SK-N-SH treated with all-trans-retinoic acid at 6 μM for 48 hours (cell line): ENCODE results near the gene TMEM208.

ENCODE experiments used
- ARNTL ChIP-seq: fragments of 450-650 bp; formaldehyde crosslinking; IDR thresholded peaks from 2 replicates; pipeline ENCODE4 v1.5.0; 2020; ENCODE audit warnings: low read depth, mild to moderate bottlenecking, moderate library complexity, borderline replicate concordance
- BACH2 ChIP-seq: fragments of 250-450 bp; sonication (Bioruptor Pico); IDR thresholded peaks from 2 replicates; pipeline ENCODE4 v1.9.0; 2021; ENCODE audit warnings: mild to moderate bottlenecking, borderline replicate concordance
- CSRNP3 ChIP-seq: fragments of 250-450 bp; sonication (Bioruptor Pico); IDR thresholded peaks from 2 replicates; pipeline ENCODE4 v1.5.1; 2021; ENCODE audit warnings: mild to moderate bottlenecking, moderate library complexity
- ESRRG ChIP-seq: fragments of 250-450 bp; sonication (Bioruptor Pico); IDR thresholded peaks from 2 replicates; pipeline ENCODE4 v1.6.1; 2021; ENCODE audit warnings: mild to moderate bottlenecking
- OSR1 ChIP-seq: fragments of 250-450 bp; sonication (Bioruptor Pico); IDR thresholded peaks from 2 replicates; pipeline ENCODE4 v1.8.0; 2022; ENCODE audit warnings: moderate library complexity, mild to moderate bottlenecking, inconsistent platforms
- SNAI2 ChIP-seq: fragments of 250-450 bp; sonication (Bioruptor Pico); IDR thresholded peaks from 2 replicates; pipeline ENCODE4 v1.5.0; 2020; ENCODE audit warnings: mild to moderate bottlenecking, moderate library complexity
- ZNF8 ChIP-seq: fragments of 450-650 bp; formaldehyde crosslinking; IDR thresholded peaks from 2 replicates; pipeline ENCODE4 v1.5.0; 2020; ENCODE audit warnings: mild to moderate bottlenecking, moderate library complexity
- TF ChIP-seq, protein P1 (sequence below): fragments of 250-450 bp; sonication (Bioruptor Pico); IDR thresholded peaks from 2 replicates; pipeline ENCODE4 v1.5.1; 2020; ENCODE audit warnings: low read depth, mild to moderate bottlenecking, moderate library complexity

DNA sequence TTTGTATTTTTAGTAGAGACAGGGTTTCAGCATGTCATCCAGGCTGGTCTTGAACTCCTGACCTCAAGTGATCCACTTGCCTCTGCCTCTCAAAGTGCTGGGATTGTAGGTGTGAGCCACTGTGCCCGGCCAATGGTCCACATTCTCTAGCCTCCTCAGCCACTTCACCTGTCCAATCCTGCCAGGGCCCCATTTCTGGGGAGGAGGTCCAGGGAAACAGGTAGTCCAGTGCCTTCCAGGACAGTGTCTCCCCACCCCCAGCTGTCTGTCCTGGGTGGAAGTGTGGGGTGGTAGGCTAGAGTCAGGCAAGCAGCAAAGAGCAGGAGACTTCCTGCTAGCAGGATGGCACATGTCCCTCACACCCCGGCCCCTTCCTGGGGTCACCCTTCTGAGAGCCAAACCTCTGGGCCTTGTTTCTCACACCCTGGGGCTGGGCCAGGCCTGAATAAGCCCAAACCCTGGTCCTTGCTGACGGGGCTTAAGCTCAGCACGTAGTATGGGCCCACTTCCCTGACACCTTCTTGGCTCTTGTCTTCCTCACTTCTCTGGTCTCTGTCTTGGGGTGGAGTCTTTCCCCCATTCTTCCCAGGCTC lies 15.3 kb downstream of the TMEM208 start:
- TF ChIP-seq CSRNP3 (CRISPR knock-in tag) = no peak
- no peak for TF ChIP-seq ESRRG
- no peak for TF ChIP-seq SNAI2 (CRISPR knock-in tag)
- TF ChIP-seq, protein P1, sequence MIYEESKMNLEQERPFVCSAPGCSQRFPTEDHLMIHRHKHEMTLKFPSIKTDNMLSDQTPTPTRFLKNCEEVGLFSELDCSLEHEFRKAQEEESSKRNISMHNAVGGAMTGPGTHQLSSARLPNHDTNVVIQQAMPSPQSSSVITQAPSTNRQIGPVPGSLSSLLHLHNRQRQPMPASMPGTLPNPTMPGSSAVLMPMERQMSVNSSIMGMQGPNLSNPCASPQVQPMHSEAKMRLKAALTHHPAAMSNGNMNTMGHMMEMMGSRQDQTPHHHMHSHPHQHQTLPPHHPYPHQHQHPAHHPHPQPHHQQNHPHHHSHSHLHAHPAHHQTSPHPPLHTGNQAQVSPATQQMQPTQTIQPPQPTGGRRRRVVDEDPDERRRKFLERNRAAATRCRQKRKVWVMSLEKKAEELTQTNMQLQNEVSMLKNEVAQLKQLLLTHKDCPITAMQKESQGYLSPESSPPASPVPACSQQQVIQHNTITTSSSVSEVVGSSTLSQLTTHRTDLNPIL = no peak
- no peak for TF ChIP-seq BACH2 (CRISPR knock-in tag)
- TF ChIP-seq ARNTL (CRISPR knock-in tag) = no peak
- TF ChIP-seq ZNF8 (CRISPR knock-in tag) = no peak
- TF ChIP-seq OSR1 (CRISPR knock-in tag) = no peak
